Measurements from ENCODE around the gene RAC2.

The RAC2 gene

DNA sequence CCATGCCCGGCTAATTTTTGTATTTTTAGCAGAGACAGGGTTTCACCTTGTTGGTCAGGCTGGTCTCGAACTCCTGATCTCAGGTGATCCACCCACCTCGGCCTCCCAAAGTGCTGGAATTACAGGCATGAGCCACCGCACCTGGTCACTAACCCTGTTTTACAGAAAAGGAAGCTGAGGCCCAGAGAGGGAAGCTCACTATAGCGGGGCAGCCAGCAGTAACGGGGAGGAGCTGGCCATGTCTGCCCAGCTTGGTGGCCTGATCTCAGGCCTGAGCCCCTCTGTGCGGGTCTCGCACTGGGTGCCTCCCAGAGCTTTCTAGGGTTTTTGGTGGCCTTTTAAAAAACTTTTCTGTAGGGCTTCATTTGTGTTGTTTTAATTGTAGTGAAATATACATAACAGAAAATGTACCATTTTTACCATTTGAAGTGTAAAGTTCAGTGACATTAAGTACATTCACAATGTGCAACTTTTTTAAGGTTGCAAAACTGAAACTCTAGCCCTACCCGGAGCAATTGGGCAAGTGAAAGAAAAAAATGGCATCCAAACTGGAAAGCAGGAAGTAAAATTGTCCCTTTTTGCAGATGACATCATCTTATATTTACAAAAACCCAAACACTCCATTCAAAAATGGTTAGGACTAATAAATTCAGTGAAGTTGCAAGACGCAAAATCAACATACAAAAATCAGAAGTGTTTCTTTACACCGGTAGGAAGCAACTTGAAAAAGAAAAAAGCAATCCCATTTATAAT is 23.8 kb upstream of the RAC2 start:
- TF ChIP-seq, protein P1, sequence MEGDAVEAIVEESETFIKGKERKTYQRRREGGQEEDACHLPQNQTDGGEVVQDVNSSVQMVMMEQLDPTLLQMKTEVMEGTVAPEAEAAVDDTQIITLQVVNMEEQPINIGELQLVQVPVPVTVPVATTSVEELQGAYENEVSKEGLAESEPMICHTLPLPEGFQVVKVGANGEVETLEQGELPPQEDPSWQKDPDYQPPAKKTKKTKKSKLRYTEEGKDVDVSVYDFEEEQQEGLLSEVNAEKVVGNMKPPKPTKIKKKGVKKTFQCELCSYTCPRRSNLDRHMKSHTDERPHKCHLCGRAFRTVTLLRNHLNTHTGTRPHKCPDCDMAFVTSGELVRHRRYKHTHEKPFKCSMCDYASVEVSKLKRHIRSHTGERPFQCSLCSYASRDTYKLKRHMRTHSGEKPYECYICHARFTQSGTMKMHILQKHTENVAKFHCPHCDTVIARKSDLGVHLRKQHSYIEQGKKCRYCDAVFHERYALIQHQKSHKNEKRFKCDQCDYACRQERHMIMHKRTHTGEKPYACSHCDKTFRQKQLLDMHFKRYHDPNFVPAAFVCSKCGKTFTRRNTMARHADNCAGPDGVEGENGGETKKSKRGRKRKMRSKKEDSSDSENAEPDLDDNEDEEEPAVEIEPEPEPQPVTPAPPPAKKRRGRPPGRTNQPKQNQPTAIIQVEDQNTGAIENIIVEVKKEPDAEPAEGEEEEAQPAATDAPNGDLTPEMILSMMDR (IDR thresholded peaks at IDR 0.05; ENCODE audit: low read depth, low read length): no peak
- no peak for DNase-seq (ENCODE audit: extremely low read depth, low read depth)

DNA sequence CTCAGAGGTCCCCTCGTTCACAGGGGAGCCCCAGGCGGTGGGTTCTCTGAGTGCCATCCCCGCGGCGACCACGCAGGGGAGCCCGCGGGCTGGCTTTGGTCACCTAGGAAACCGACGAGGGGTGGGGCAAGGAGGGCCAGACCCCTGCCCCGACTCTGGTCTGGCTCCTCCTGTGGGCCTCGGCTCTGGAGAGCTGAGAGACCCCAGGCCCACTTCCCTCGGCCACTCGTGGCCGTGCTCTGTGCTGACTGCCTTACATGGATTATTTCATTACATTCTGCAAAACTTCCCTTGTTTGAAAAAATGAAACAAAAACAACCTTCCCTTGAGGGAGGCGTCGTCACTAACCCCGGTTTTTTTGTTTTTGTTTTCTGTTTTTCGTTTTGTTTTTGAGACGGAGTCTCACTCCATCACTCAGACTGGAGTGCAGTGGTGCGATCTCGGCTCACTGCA is 23.1 kb upstream of the RAC2 start:
- TF ChIP-seq, protein P1 (IDR thresholded peaks at IDR 0.05; ENCODE audit: low read depth, low read length): peak; percentile 88
- no peak for DNase-seq (ENCODE audit: extremely low read depth, low read depth)

- DNase-seq (ENCODE audit: extremely low read depth, low read depth): no peak
- TF ChIP-seq, protein P1 (IDR thresholded peaks at IDR 0.05; ENCODE audit: low read depth, low read length): no peak
These were observed 22.6 kb upstream of the RAC2 start for GRCh38 chr22:37266581-37267134.

GRCh38 chr22:37263966-37264887 is 20.2 kb upstream of the RAC2 start:
- TF ChIP-seq, protein P1 (IDR thresholded peaks at IDR 0.05; ENCODE audit: low read depth, low read length): no peak
- no peak for DNase-seq (ENCODE audit: extremely low read depth, low read depth)

DNA sequence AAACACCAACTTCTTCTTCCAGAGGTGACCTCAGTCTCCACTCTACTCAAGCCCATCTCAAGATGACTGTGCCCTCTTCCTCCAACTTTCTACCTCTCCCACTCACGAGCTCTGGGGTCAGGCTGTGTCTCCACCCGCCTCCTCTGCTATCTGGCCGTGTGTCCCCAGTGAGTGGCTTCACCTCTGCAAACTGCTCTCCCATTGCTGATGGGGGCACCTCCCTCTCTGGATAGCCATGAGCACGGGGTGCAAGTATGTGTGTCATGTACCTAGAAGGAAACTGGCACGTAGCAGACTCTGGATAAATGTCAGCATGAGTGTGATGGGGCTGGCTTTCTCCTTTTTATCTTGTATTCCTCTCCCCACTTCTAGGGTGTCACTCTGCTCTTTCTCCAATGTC is 18.3 kb upstream of the RAC2 start:
- no peak for DNase-seq (ENCODE audit: extremely low read depth, low read depth)
- TF ChIP-seq, protein P1 (IDR thresholded peaks at IDR 0.05; ENCODE audit: low read depth, low read length): no peak

- TF ChIP-seq, protein P1 (IDR thresholded peaks at IDR 0.05; ENCODE audit: low read depth, low read length): peak; percentile 92
- no peak for DNase-seq (ENCODE audit: extremely low read depth, low read depth)
These were observed 16.9 kb upstream of the RAC2 start for GRCh38 chr22:37260901-37261336.

Data from AG09319 (cell line).